H1 (cell line): ENCODE data around the gene CAP2. TPM values are rescaled to one million over a fixed set of nuclear protein-coding genes. Genes with fewer than 3 reads are reported as not detected.

Experiments
- CHD7 ChIP-seq: fragments of 300-600 bp; sonication (generic); IDR thresholded peaks from 2 replicates; pipeline ENCODE4 v1.7.1; 2012; ENCODE audit warnings: low read length, moderate library complexity, mild to moderate bottlenecking, inconsistent platforms; ENCODE audit not compliant: insufficient replicate concordance
- HDAC6 ChIP-seq: IDR thresholded peaks from one replicate; pipeline ENCODE4 v1.7.1; 2012; ENCODE audit warnings: low read depth, mild to moderate bottlenecking, inconsistent platforms, low read length, moderate library complexity
- MAFK ChIP-seq: IDR thresholded peaks from 2 replicates; pipeline ENCODE4 v1.6.1; 2012; ENCODE audit warnings: low read depth, mild to moderate bottlenecking, improper control_type of control experiment, low read length
- TCF12 ChIP-seq: IDR thresholded peaks from 2 replicates; pipeline ENCODE4 v1.6.1; 2011; ENCODE audit warnings: low read depth, mild to moderate bottlenecking, low read length
- polyA plus RNA-seq, 7 experiments: library from polyadenylated mRNA; depleted of rRNA in 3 of 7; stranded (reverse) in 5 of 7; unstranded in 2 of 7; fragments of >200 nt in 5 of 7; fragments of 200-250 nt in 2 of 7; gene quantifications; 1 replicate in 5 of 7; 2 replicates in 1 of 7; 4 replicates in 1 of 7; pipeline versions ENCODE4 v1.2.1 to v1.2.3, GENCODE V29; 2011 to 2013; ENCODE audit warnings: missing spikeins in 2 of 7, mixed read lengths in 2 of 7
- total RNA-seq: library from RNA; stranded (reverse); fragmentation: NEBNext Ultra II Directional; extraction: Animal tissue kit (Norgen Biotek cat#: 25700); gene quantifications from 2 replicates; pipeline ENCODE4 v1.2.1, GENCODE V29; 2021

CAP2 gene
- total and polyA plus RNA-seq, 2 of the 8 experiments (the other 6 are each of a cell fraction or from before 2014, with no cell fraction given): 7.2 to 10.0 TPM

- TF ChIP-seq CHD7 (no peak), HDAC6 (no peak), MAFK (no peak), TCF12 (no peak)
Measured at GRCh38 chr6:17486680-17487079, 93.3 kb downstream of the CAP2 start (continued).
